HEK293 (cell line): ENCODE data around the gene CEP41.

Experiments used
- CTCF ChIA-PET: fragments of 350-600 bp; formaldehyde crosslinking; extraction: SDS; loops from one replicate; lab custom pipeline; 2021; ENCODE audit warnings: antibody characterized with exemption; lab: Yijun Ruan, JAX
- POLR2A ChIA-PET: fragments of 300-600 bp; formaldehyde crosslinking; extraction: SDS; loops from one replicate; lab custom pipeline; 2020; ENCODE audit warnings: antibody characterized with exemption, inconsistent platforms; lab: Yijun Ruan, JAX
- H3K27ac ChIP-seq: fragments of 200-500 bp; sonication (Bioruptor generic); 2 replicates; pipeline ENCODE4 v1.5.1; 2014; ENCODE audit warnings: low read depth, low read length, control low read depth, inconsistent platforms; ENCODE audit errors: extremely low read depth
- H3K36me3 ChIP-seq, 2 experiments: fragments of 200-500 bp in 1 of 2; sonication (Bioruptor generic) in 1 of 2; 1 replicate in 1 of 2; 2 replicates in 1 of 2; pipeline ENCODE4 v1.5.1; 2014 to 2017; ENCODE audit warnings: inconsistent platforms in 2 of 2, low read length in 2 of 2; ENCODE audit not compliant: control insufficient read depth in 2 of 2, insufficient read depth in 1 of 2
- H3K4me1 ChIP-seq: fragments of 200-500 bp; sonication (Bioruptor generic); 2 replicates; pipeline ENCODE4 v1.5.1; 2014; ENCODE audit warnings: mild to moderate bottlenecking, low read length, inconsistent platforms; ENCODE audit not compliant: control insufficient read depth, insufficient read depth
- H3K4me3 ChIP-seq: 2 replicates; pipeline ENCODE4 v1.5.1; 2011; ENCODE audit warnings: low read depth, mild to moderate bottlenecking, control low read depth, low read length, moderate library complexity
- H3K9me3 ChIP-seq: fragments of 200-500 bp; sonication (Bioruptor generic); 2 replicates; pipeline ENCODE4 v1.5.1; 2014; ENCODE audit warnings: low read depth, low read length, inconsistent platforms; ENCODE audit not compliant: control insufficient read depth, insufficient read depth
- KLF1 ChIP-seq: fragments of 450-650 bp; formaldehyde crosslinking; IDR thresholded peaks from 2 replicates; pipeline ENCODE4 v1.5.1; 2016; ENCODE audit warnings: missing biosample characterization, missing genetic modification characterization
- ZNF114 ChIP-seq: fragments of 450-650 bp; formaldehyde crosslinking; IDR thresholded peaks from 2 replicates; pipeline ENCODE4 v1.5.0; 2017; ENCODE audit warnings: missing biosample characterization, missing genetic modification characterization
- ZNF214 ChIP-seq: fragments of 450-650 bp; formaldehyde crosslinking; IDR thresholded peaks from 2 replicates; pipeline ENCODE4 v1.5.1; 2017; ENCODE audit warnings: missing biosample characterization, mild to moderate bottlenecking, missing genetic modification characterization, borderline replicate concordance
- ZNF239 ChIP-seq: fragments of 450-650 bp; formaldehyde crosslinking; IDR thresholded peaks from 2 replicates; pipeline ENCODE4 v1.5.1; 2016; ENCODE audit warnings: missing biosample characterization, missing genetic modification characterization
- ZNF248 ChIP-seq: fragments of 450-650 bp; formaldehyde crosslinking; IDR thresholded peaks from 2 replicates; pipeline ENCODE4 v1.5.1; 2017; ENCODE audit warnings: missing biosample characterization, missing genetic modification characterization
- ZNF391 ChIP-seq: fragments of 450-650 bp; formaldehyde crosslinking; IDR thresholded peaks from 2 replicates; pipeline ENCODE4 v1.5.1; 2016; ENCODE audit warnings: low read depth, missing biosample characterization, missing genetic modification characterization, borderline replicate concordance
- ZNF76 ChIP-seq: fragments of 450-650 bp; formaldehyde crosslinking; IDR thresholded peaks from 2 replicates; pipeline ENCODE4; 2016; ENCODE audit warnings: low read depth, missing biosample characterization, missing genetic modification characterization, borderline replicate concordance
- ZXDB ChIP-seq: fragments of 450-650 bp; formaldehyde crosslinking; IDR thresholded peaks from 2 replicates; pipeline ENCODE4 v1.5.1; 2016; ENCODE audit warnings: missing biosample characterization, missing genetic modification characterization
- TF ChIP-seq, protein P1 (sequence below): fragments of 450-650 bp; formaldehyde crosslinking; IDR thresholded peaks from 2 replicates; pipeline ENCODE4 v1.5.1; 2016; ENCODE audit warnings: missing biosample characterization, missing genetic modification characterization
- TF ChIP-seq, protein P2 (sequence below): fragments of 450-650 bp; formaldehyde crosslinking; IDR thresholded peaks from 2 replicates; pipeline ENCODE4 v1.5.1; 2016; ENCODE audit warnings: missing biosample characterization, missing genetic modification characterization
- TF ChIP-seq, protein P3 (sequence below): fragments of 450-650 bp; formaldehyde crosslinking; IDR thresholded peaks from 2 replicates; pipeline ENCODE4 v1.5.1; 2016; ENCODE audit warnings: missing biosample characterization, missing genetic modification characterization
- TF ChIP-seq, protein P4 (sequence below): fragments of 450-650 bp; formaldehyde crosslinking; IDR thresholded peaks from 2 replicates; pipeline ENCODE4 v1.5.1; 2016; ENCODE audit warnings: missing biosample characterization, missing genetic modification characterization
- TF ChIP-seq, protein P5 (sequence below): fragments of 450-650 bp; formaldehyde crosslinking; IDR thresholded peaks from 2 replicates; pipeline ENCODE4 v1.5.1; 2016; ENCODE audit warnings: missing biosample characterization, missing genetic modification characterization, low read depth

Gene CEP41

DNA sequence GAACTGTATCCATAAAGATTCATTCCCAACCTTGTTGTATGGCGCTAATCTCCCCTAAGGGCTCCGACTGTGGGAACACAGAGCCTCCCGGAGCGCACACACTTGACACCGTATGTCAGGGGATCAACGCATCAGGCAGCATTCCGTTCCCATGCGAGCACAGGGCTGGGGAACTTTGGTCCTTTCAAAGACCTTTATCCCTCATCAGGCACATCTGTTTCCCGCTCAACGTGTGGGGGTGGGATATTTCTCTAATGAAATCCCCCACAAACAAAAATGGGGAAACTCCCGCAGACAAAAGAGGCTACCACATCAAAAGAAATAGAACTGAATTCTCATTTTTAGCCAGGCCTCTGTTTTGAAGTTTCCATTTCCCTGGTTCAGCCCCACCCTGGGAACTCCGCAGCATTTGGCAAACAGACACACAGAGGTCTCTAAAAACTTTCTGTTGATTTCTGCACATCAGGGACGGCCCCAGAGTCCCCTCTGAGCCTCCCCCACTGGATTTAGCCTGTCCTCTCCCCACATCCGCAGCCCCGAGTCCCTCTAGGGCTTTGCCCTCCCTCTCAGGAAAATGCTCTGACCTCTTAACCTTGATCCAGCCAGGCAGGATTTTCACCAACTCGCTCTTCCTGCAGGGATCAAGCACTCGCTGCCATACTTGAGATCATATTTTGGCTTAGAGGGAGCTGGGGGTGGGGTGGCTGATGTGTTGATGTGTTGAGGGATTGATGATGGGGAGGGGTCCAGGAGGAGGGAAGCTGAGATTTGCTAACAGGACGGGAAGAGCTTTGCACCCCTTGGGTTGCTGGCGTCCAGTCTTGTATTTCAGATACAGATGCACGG lies 89.6 kb downstream of the CEP41 start:
- ChIA-PET CTCF (no interaction called here), POLR2A (no interaction called here)
- H3K4me1 ChIP-seq: peaks cover 6% of the 10 kb centered on the region
- H3K36me3 ChIP-seq: no peaks in the 10 kb centered on the region
- no peak overlapping the region for H3K4me3 ChIP-seq
- no peak overlapping the region for H3K27ac ChIP-seq
- no peaks in the 10 kb centered on the region for H3K9me3 ChIP-seq
- no peak for TF ChIP-seq KLF1 (tag by site-specific recombination)
- TF ChIP-seq, protein P1, sequence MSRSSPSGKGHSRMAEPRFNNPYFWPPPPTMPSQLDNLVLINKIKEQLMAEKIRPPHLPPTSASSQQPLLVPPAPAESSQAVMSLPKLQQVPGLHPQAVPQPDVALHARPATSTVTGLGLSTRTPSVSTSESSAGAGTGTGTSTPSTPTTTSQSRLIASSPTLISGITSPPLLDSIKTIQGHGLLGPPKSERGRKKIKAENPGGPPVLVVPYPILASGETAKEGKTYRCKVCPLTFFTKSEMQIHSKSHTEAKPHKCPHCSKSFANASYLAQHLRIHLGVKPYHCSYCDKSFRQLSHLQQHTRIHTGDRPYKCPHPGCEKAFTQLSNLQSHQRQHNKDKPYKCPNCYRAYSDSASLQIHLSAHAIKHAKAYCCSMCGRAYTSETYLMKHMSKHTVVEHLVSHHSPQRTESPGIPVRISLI (tag by site-specific recombination): no peak
- TF ChIP-seq ZNF214 (tag by site-specific recombination): no peak
- TF ChIP-seq, protein P2, sequence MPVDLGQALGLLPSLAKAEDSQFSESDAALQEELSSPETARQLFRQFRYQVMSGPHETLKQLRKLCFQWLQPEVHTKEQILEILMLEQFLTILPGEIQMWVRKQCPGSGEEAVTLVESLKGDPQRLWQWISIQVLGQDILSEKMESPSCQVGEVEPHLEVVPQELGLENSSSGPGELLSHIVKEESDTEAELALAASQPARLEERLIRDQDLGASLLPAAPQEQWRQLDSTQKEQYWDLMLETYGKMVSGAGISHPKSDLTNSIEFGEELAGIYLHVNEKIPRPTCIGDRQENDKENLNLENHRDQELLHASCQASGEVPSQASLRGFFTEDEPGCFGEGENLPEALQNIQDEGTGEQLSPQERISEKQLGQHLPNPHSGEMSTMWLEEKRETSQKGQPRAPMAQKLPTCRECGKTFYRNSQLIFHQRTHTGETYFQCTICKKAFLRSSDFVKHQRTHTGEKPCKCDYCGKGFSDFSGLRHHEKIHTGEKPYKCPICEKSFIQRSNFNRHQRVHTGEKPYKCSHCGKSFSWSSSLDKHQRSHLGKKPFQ: no peak

DNA sequence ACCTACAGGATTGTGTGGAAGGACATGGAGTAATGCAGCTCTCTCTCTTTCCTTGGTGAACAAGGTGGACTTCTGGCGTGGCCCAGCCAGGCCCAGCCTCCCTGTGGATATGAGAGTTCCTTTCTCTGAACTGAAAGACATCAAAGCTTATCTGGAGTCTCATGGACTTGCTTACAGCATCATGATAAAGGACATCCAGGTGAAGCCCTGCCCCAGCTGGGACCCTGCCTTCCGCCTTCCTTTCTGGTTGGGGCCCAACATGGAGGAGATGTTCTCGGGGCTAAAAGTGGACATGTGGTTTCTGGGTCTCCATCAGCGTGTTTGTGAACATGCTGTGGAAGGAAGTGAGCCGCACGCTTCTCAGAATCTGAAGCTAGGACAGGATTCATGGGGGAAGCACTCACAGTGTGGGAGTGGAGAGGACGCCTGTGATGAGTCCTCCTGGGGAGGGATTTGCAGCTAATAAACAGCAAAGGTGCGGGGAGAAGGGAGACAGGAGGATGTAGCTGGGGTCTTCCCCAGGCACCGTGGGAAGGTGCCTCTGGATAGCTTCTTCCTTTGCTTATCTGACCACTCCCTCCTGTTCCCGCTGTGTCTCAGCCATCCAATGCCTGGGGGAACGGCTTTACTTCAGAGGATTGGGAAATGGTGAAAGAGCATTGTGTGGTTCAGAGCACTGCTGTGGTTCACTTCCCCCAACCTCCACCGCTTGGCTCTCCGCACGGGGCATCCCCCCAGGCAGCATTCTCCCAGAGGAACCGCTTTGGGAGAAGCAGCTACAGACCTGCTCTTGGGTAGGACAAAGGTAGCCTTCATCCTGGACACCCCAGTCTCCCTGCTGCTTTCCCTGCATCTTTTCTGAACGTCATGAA lies 90.7 kb downstream of the CEP41 start:
- H3K9me3 ChIP-seq: no peaks in the 10 kb centered on the region
- no peak overlapping the region for H3K27ac ChIP-seq
- H3K4me3 ChIP-seq: no peak overlapping the region
- H3K4me1 ChIP-seq: no peaks in the 10 kb centered on the region
- ChIA-PET CTCF (no interaction called here), POLR2A (interaction anchor here (0.6 kb wide), 1 partner anchor 212 kb away, joined by 3 read pairs; no protein-coding TSS in a partner anchor)
- TF ChIP-seq ZNF239 (no peak), ZNF248 (no peak), ZXDB (tag by site-specific recombination) (no peak), ZNF114 (tag by site-specific recombination) (no peak), ZNF391 (no peak), ZNF76 (tag by site-specific recombination) (no peak)
- TF ChIP-seq, protein P3, sequence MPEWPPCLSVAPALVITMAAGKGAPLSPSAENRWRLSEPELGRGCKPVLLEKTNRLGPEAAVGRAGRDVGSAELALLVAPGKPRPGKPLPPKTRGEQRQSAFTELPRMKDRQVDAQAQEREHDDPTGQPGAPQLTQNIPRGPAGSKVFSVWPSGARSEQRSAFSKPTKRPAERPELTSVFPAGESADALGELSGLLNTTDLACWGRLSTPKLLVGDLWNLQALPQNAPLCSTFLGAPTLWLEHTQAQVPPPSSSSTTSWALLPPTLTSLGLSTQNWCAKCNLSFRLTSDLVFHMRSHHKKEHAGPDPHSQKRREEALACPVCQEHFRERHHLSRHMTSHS: no peak
- TF ChIP-seq, protein P4, sequence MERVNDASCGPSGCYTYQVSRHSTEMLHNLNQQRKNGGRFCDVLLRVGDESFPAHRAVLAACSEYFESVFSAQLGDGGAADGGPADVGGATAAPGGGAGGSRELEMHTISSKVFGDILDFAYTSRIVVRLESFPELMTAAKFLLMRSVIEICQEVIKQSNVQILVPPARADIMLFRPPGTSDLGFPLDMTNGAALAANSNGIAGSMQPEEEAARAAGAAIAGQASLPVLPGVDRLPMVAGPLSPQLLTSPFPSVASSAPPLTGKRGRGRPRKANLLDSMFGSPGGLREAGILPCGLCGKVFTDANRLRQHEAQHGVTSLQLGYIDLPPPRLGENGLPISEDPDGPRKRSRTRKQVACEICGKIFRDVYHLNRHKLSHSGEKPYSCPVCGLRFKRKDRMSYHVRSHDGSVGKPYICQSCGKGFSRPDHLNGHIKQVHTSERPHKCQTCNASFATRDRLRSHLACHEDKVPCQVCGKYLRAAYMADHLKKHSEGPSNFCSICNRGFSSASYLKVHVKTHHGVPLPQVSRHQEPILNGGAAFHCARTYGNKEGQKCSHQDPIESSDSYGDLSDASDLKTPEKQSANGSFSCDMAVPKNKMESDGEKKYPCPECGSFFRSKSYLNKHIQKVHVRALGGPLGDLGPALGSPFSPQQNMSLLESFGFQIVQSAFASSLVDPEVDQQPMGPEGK (tag by site-specific recombination): no peak
- TF ChIP-seq, protein P5, sequence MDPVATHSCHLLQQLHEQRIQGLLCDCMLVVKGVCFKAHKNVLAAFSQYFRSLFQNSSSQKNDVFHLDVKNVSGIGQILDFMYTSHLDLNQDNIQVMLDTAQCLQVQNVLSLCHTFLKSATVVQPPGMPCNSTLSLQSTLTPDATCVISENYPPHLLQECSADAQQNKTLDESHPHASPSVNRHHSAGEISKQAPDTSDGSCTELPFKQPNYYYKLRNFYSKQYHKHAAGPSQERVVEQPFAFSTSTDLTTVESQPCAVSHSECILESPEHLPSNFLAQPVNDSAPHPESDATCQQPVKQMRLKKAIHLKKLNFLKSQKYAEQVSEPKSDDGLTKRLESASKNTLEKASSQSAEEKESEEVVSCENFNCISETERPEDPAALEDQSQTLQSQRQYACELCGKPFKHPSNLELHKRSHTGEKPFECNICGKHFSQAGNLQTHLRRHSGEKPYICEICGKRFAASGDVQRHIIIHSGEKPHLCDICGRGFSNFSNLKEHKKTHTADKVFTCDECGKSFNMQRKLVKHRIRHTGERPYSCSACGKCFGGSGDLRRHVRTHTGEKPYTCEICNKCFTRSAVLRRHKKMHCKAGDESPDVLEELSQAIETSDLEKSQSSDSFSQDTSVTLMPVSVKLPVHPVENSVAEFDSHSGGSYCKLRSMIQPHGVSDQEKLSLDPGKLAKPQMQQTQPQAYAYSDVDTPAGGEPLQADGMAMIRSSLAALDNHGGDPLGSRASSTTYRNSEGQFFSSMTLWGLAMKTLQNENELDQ (tag by site-specific recombination): no peak
- H3K36me3 ChIP-seq: no peaks in the 10 kb centered on the region
